GM21390 (cell line): ENCODE data around the gene MASTL.

ENCODE experiments used
- ATAC-seq: cut with Tn5 transposase; IDR thresholded peaks from one replicate; pipeline ENCODE4 v1.9.1; 2021; ENCODE audit not compliant: unreplicated experiment

MASTL gene

DNA sequence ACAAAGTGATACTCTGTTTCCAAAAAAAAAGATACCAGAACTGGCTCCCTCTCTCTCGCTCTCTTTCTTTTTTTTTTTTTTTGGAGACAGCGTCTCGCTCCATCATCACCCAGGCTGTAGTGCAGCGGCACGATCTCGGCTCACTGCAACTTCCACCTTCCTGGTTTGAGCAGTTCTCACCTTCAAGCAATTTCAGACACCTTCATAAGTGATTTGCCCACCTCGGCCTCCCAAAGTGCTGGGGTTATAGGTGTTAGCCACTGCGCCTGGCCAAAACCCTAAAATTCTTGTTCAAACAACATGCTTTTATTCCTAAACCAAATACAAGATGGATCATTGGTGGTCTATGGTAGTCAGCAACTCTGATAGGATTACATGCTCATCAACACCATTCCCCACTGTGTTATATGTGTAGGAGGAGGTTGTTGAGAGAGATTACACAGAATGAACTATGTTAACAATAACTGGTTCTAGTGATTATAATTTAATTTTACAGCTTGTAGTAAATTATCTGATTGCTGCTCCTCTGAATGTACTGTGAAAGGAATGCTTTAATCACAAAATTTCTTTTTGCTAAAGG lies 69.9 kb downstream of the MASTL start:
- ATAC-seq, result no peak

DNA sequence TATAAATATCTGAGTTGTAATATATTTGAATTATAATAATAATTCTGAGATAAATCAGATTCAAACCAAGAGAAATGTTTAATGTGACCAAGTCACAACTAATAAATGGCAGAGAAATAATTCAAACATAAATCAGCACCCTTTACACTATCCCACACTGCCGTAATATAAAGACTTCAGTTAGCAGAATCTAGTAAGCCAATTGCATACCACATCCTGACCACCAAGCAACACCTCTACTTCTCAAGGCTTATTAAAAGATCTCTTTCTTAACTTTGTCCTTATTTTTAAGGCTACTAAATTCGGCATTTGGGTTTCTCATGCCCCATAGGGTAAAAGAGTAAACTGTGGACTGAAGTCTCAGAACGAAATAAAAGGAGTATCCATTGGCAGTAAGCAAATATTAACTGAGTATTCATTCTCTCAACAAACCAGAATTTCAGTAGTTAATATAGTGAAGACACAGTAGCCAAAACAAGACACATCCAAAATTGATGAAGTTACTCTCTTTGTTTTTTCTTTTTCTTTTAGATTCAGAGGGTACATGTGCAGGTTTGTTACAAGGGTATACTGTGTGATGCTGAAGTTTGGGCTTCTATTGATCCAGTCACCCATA lies 70.6 kb downstream of the MASTL start:
- no peak for ATAC-seq

DNA sequence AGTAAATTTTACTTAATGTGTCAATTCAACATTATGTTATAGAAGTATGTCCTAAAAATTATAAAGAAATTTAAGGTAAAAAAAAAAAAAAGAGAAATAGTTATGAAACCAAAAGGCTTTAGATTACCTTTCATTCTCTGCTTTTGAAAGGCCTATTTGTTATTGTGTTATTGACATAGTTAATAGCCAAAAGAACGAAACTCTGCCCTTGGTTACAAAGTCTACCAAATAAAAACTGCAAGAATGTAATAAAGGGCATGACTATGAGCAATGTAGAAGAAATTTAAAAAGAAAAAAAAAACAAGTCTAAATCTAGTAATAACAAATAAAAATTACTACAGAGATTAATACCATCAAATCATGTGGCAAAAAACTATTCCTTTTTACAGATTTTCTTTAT lies 74.9 kb downstream of the MASTL start:
- ATAC-seq, result no peak

DNA sequence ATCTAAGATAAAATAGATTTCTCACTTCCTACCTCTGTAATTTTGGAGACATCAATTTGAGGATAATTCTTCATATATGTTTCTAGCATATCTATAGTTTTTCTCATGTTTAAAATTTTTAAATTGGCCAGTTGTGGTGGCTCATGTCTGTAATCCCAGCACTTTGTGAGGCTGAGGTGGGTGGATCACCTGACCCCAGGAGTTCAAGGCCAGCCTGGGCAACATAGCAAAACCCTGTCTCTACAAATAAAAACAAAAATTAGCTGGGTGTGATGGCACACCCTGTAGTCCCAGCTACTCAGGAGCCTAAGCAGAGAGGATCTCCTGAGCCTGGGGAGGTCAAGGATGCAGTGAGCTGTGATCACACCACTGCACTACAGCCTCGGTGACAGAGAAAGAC lies 80.6 kb downstream of the MASTL start:
- ATAC-seq, result no peak
